Measurements from ENCODE around the gene TRIM66. TPM values are rescaled to one million over a fixed set of nuclear protein-coding genes. Genes with fewer than 3 reads are reported as not detected.

TRIM66 gene
- total and polyA plus RNA-seq, 10 of the 15 experiments (the other 5 are each of a cell fraction or from before 2014, with no cell fraction given), result 1.7 to 14.5 (median 7.4) TPM

- TF ChIP-seq IRF5 (IDR thresholded peaks at IDR 0.05; ENCODE audit: borderline replicate concordance) (no peak), SREBF1 (IDR thresholded peaks at IDR 0.05; ENCODE audit: low read length) (no peak), CBX5 (IDR thresholded peaks at IDR 0.05; ENCODE audit: low read depth) (no peak), IRF4 (IDR thresholded peaks at IDR 0.05; ENCODE audit: low read depth, low read length) (no peak), HDAC2 (IDR thresholded peaks at IDR 0.05) (no peak), BACH1 (IDR thresholded peaks at IDR 0.05; ENCODE audit: borderline replicate concordance) (no peak), EZH2 (IDR thresholded peaks at IDR 0.05; ENCODE audit: borderline replicate concordance, control insufficient read depth, low read depth, low read length) (no peak), ATF7 (IDR thresholded peaks at IDR 0.05; ENCODE audit: low read depth) (no peak)
These were observed 43.9 kb upstream of the TRIM66 start (continued) for GRCh38 chr11:8726395-8726794.

GRCh38 chr11:8724682-8725081 lies 42.2 kb upstream of the TRIM66 start:
- in situ Hi-C loops (cut with MboI) (no loop called here), intact Hi-C loops (cut with micrococcal nuclease; ENCODE audit: unreplicated experiment) (no loop called here)
- RAD21 ChIA-PET (ENCODE audit: unreplicated experiment), result no interaction called here
- DNase-seq (ENCODE audit: low read depth, low spot score), result no peak
- no peaks in the 10 kb centered on the region for H3K36me3 ChIP-seq (ENCODE audit: control insufficient read depth in 2 of 2, insufficient read depth in 2 of 2, low read length in 1 of 2)
- no peaks in the 10 kb centered on the region for H3K79me2 ChIP-seq (ENCODE audit: control insufficient read depth, insufficient read depth, low read length)
- H3K4me2 ChIP-seq (ENCODE audit: control insufficient read depth, insufficient read depth), result no peak overlapping the region
- H3K4me3 ChIP-seq, result no peak overlapping the region
- SMC1A ChIA-PET (ENCODE audit: uncharacterized antibody, unreplicated experiment), result no interaction called here
- H3K9ac ChIP-seq (ENCODE audit: control insufficient read depth, insufficient read depth, low read length), result no peak overlapping the region
- CTCF ChIA-PET, result no interaction called here
- no peak for FAIRE-seq
- no TSS peak for BruUV-seq (replicated peaks)
- POLR2A ChIA-PET, result no interaction called here
- 64% methylated on average over 7 of the region's 7 CpGs for WGBS (ENCODE audit: insufficient coverage, insufficient replicate concordance, low lambda C conversion rate, missing lambda C conversion rate)
- H4K20me1 ChIP-seq (ENCODE audit: control insufficient read depth, insufficient read depth), result no peaks in the 10 kb centered on the region
- peaks cover 0 to 3% of the 10 kb centered on the region in 2 experiments; a peak in 1 of 4 replicates for H3K27me3 ChIP-seq (replicated peaks in 1 of 2; ENCODE audit: control insufficient read depth in 2 of 2, insufficient read depth in 2 of 2, low read length in 1 of 2)
- H3K4me1 ChIP-seq (ENCODE audit: control insufficient read depth, insufficient read depth, low read length), result no peaks in the 10 kb centered on the region
- H2AFZ ChIP-seq (ENCODE audit: control insufficient read depth, low read depth, low read length), result no peak overlapping the region
- H3K27ac ChIP-seq (ENCODE audit: control insufficient read depth, insufficient read depth), result no peak overlapping the region
- ATAC-seq, result no peak
- no peaks in the 10 kb centered on the region for H3K9me3 ChIP-seq (replicated peaks; ENCODE audit: control insufficient read depth, insufficient read depth, low read length)
- TF ChIP-seq ATF3 (IDR thresholded peaks at IDR 0.05; ENCODE audit: borderline replicate concordance, extremely low read depth, low read depth, low read length) (no peak), MXI1 (IDR thresholded peaks at IDR 0.05; ENCODE audit: low read depth, low read length) (no peak), RELB (IDR thresholded peaks at IDR 0.05; ENCODE audit: low read depth) (no peak), E2F8 (IDR thresholded peaks at IDR 0.05; ENCODE audit: low read depth, partially characterized antibody) (no peak), CTCF (IDR thresholded peaks at IDR 0.05 in 2 of 3, conservative IDR thresholded peaks at IDR 0.05 in 1 of 3; ENCODE audit: control insufficient read depth in 2 of 3, extremely low read depth in 1 of 3, insufficient read depth in 1 of 3, low read depth in 3 of 3, low read length in 3 of 3) (no peak), BCL11A (IDR thresholded peaks at IDR 0.05; ENCODE audit: low read depth, low read length) (no peak), KAT2A (conservative IDR thresholded peaks at IDR 0.05; ENCODE audit: control insufficient read depth, low read depth, low read length) (no peak), EED (IDR thresholded peaks at IDR 0.05; ENCODE audit: low read depth) (no peak)

Data from GM12878 (cell line).